HepG2 (cell line): ENCODE data around the gene SPIB.

Source experiments
- MEF2D ChIP-seq: sonication (generic); formaldehyde crosslinking; IDR thresholded peaks from 2 replicates; pipeline ENCODE4 v1.5.1; 2020; ENCODE audit warnings: mild to moderate bottlenecking, missing genetic modification reagents
- NFE2L1 ChIP-seq: sonication (generic); formaldehyde crosslinking; IDR thresholded peaks from 2 replicates; pipeline ENCODE4 v1.4.0; 2020; ENCODE audit warnings: missing genetic modification reagents, mild to moderate bottlenecking, borderline replicate concordance
- POLR2A ChIP-seq, 2 experiments: IDR thresholded peaks; 2 replicates each; pipeline ENCODE4 v1.6.1; 2011; ENCODE audit warnings: low read depth in 2 of 2, low read length in 2 of 2, mild to moderate bottlenecking in 1 of 2, moderate library complexity in 1 of 2; ENCODE audit not compliant: insufficient read depth in 1 of 2
- POLR2AphosphoS5 ChIP-seq: IDR thresholded peaks from 2 replicates; pipeline ENCODE4 v1.6.1; 2012; ENCODE audit warnings: low read depth, low read length
- TF ChIP-seq, protein P1 (sequence below): IDR thresholded peaks from 2 replicates; pipeline ENCODE4 v1.6.1; 2012; ENCODE audit warnings: inconsistent platforms
- TF ChIP-seq, protein P2 (sequence below): sonication (generic); formaldehyde crosslinking; IDR thresholded peaks from 2 replicates; pipeline ENCODE4 v1.5.0; 2020; ENCODE audit warnings: mild to moderate bottlenecking, missing genetic modification reagents, moderate library complexity

DNA sequence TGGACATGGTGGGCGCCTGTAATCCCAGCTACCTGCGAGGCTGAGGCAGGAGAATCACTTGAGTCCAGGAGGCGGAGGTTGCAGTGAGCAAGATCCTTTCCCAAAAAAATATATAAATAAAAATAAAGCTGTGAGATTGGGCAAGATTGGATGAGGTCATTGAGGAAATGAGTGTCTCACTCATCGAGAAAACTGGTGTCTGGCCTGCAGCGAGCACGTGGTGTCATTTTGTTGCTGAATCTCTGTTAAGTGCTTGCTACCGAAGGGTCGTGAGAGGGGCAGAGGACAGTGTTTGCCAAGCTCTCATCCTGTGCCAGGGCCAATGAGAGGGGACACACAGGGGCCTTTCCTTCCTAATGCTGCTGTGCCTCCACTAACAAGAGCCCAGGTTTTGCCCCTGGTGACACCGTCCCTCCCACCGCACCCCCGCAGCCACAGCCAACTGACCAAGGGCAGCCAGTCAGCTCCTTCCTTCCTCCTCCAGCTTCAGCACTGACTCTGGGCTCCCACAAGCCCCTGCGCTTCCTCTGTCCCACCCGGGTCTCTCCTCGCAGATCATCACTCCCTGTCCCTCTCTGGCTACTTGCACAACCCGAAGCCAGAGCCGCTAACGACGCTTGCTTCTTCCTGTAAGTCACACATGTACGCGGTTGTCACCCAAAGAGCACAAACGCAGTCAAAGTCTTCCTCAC is 31.4 kb upstream of the SPIB start:
- no peak for TF ChIP-seq POLR2AphosphoS5
- TF ChIP-seq MEF2D (CRISPR knock-in tag): no peak
- no peak for TF ChIP-seq POLR2A (IDR thresholded peaks at IDR 0.05; ENCODE audit: insufficient read depth in 1 of 2, low read depth in 2 of 2, low read length in 2 of 2)
- TF ChIP-seq, protein P1, sequence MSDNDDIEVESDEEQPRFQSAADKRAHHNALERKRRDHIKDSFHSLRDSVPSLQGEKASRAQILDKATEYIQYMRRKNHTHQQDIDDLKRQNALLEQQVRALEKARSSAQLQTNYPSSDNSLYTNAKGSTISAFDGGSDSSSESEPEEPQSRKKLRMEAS: no peak
- TF ChIP-seq, protein P2, sequence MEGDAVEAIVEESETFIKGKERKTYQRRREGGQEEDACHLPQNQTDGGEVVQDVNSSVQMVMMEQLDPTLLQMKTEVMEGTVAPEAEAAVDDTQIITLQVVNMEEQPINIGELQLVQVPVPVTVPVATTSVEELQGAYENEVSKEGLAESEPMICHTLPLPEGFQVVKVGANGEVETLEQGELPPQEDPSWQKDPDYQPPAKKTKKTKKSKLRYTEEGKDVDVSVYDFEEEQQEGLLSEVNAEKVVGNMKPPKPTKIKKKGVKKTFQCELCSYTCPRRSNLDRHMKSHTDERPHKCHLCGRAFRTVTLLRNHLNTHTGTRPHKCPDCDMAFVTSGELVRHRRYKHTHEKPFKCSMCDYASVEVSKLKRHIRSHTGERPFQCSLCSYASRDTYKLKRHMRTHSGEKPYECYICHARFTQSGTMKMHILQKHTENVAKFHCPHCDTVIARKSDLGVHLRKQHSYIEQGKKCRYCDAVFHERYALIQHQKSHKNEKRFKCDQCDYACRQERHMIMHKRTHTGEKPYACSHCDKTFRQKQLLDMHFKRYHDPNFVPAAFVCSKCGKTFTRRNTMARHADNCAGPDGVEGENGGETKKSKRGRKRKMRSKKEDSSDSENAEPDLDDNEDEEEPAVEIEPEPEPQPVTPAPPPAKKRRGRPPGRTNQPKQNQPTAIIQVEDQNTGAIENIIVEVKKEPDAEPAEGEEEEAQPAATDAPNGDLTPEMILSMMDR: no peak
- TF ChIP-seq NFE2L1: no peak
